HG03432 (cell line): ENCODE data around the gene FOSL1.
"Not testable (repeated sequence)": the region's sequence is repeated elsewhere in the genome, so short reads cannot be mapped to it uniquely, and the experiment has no call there.

Experiments used
- ATAC-seq: cut with Tn5 transposase; IDR thresholded peaks from one replicate; pipeline ENCODE4 v1.9.1; 2021; ENCODE audit warnings: mild to moderate bottlenecking, moderate library complexity; ENCODE audit not compliant: unreplicated experiment

Gene FOSL1

DNA sequence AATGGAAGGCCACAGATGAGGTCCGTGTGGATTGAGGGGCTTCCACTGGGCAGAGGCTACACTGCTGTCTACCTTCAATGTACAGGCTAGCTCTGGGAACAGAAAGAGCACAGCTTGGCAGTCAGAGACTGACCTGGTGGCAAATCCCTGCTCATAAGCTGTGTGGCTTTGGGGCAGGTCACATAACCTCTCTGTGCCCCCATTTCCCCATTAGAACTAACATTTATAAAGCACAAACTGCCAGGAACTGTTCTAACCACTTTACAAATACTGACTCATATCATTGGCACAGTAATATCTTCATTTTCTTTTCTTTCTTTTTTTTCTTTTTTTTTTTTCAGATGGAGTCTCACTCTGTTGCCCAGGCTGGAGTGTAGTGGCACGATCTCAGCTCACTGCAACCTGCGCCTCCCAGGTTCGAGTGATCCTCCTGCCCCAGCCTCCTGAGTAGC, 3.1 kb downstream of the FOSL1 start:
- ATAC-seq, result no peak

DNA sequence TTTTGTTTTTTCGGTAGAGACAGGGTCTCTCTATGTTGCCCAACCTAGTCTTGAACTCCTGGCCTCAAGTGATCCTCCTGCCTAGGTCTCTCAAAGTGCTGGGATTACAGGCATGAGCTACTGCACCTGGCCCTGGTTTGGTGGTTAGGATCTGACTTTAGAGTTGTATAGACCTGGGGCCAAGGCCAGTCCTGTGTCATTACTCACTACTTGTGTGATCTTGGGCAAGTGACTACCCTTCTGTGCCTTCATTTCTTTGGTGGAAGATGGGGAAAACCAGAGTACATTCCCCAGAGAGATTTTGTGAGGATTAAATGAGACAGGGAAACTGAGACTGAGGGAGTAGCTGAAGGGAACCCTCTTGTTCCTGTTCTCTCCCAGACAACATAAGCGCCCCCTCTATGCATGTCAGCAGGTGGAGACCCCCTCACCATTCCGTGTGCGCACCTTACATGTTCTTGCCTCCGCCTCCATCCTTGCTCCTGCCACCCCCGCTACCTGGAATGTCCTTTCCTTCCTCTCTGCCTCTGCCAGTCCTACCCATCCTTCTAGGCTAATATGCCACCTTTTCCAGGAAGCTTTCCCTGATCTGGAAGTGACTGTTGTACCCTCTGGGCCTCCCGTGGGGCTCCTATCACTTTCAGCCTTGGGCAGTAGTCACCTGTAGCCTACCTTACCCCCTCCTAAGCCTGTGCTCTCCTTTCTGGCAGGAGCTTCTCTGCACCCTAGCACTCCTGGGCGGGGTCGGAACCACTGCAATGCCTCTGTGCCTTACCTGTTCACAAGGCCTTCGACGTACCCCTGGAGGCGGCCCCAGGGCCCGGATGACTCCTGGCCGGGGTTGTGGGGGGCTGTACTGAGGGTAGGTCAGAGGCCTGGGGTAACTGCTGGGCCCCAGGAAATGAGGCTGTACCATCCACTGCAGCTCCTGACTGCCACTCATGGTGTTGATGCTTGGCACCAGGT, 3.9 kb downstream of the FOSL1 start:
- ATAC-seq, result no peak

DNA sequence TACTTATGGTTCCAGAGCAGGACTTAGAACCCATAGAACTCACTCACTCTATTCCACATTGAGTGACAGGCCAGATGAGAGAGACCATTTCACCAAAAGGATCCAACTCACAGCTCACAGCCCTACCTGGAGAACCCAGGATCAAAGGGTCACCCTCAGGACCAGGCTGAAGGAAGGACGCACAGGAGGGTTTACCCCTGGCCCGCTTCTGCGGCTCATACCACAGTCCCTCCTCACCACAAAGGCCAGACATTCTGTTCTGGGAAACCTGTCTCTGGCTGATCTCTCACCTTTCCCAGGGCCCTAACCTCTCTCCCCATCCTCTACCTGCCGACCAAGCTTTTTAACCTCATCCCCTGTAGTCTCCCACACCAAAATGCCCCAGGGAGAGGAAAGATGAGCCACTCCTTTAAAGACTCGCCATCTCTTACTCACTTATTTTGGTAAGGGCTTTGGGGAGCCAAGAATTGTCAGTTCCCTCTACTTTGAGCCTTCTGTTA, 4.7 kb downstream of the FOSL1 start:
- no peak for ATAC-seq

DNA sequence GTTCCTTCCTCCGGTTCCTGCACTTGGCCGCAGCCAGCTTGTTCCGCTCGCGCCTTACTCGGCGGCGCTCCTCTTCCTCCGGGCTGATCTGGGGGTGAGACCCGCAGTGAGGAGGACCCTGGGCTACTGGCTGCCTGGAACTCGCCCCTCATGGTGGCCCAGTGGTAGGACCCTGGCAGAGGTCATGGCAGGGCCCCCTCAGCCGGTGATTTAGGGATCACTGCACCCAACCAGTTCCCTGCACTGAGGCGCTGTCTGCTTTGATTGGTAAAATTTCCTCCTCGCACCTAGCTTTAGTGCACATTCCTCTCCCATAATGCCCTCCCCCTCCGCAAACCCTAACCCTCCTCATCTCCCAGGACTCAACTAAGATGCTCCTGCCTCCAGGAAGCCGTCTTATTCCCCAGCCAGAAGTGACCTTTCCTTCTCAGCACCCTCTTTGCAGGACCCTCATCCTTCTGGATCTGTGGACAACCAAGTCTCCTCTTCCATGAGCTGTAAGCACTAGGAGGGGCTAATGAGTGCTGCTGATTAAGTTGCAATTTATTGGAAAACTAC, 6.1 kb downstream of the FOSL1 start:
- ATAC-seq, result no peak

GRCh38 chr11:65892661-65893317, 7.4 kb downstream of the FOSL1 start:
- no peak for ATAC-seq

- ATAC-seq, result not testable (repeated sequence)
These were observed 8.0 kb downstream of the FOSL1 start for GRCh38 chr11:65892137-65892540.

- no peak for ATAC-seq
These were observed 8.7 kb downstream of the FOSL1 start for GRCh38 chr11:65891219-65892136.

DNA sequence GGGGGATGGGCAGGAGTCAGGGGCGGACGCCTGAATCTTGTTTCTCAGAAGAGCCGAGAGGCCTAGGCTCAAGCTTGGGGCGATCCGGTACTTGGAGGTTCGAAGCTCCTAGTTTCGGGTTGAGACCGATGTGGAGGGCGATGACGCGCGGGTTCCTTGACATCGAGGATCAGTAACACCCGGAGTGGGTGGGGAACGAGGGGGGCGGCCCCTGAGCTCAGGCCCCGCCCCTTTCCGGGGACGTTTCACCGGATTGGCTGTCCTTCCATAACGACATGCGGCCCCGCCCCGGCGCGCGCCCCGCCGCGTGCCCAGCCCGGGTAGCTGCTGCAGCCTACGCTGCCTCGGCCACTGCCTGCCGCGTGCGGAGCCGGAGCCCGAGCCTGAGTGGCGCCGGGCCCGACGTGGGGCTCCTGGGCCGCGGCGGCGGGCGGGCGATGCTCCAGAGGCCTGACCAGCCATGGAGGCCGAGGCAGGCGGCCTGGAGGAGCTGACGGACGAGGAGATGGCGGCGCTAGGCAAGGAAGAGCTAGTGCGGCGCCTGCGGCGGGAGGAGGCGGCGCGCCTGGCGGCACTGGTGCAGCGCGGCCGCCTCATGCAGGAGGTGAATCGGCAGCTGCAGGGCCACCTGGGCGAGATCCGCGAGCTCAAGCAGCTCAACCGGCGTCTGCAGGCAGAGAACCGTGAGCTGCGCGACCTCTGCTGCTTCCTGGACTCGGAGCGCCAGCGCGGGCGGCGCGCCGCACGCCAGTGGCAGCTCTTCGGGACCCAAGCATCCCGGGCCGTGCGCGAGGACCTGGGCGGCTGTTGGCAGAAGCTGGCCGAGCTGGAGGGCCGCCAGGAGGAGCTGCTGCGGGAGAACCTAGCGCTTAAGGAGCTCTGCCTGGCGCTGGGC, 9.6 kb downstream of the FOSL1 start, which contains the start of gene CCDC85B:
TSS of gene CCDC85B (plus strand) at position 350 of the 895 bp plus-strand sequence. CDS start at position 461, 111 bp downstream.
- peak; percentile 51 for ATAC-seq

DNA sequence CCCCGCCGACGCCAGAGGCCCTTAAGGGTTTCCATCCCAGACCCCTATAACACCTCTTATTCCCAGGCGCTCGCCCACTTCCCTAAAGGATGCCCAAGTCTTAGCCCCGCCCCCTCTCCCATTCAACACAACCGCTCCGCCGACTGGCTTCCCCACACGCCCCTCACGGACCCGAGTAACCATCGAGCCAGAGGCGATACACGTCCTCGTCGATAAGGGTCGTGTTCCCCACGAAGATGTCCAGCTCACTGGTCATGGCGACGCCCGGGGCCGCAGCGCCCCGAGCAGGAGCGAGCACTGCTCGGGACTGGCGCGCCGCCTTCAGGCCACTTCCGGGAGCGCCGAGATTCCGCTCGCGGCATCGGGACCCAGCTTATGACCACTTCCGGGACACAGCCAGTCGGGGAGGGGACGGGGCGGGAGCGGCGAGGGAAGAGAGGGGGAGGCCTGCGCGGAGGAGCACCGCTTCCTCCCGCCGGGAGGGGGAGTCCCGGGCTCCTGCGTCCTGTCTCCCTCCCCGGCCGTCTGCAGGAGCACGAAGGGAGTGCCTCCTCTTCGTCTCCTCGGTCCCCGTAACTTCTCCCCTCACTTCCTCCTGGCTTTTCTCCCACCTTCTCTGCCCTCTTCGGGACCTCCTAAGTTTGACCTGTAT, 11.9 kb downstream of the FOSL1 start, which contains the start of gene FIBP:
TSS of gene FIBP (minus strand) at position 309 of the 652 bp plus-strand sequence. CDS start at position 256, 53 bp downstream.
- peak; percentile 59 for ATAC-seq

- ATAC-seq, result peak; percentile 1
These were observed 12.4 kb downstream of the FOSL1 start for GRCh38 chr11:65887723-65888162.

DNA sequence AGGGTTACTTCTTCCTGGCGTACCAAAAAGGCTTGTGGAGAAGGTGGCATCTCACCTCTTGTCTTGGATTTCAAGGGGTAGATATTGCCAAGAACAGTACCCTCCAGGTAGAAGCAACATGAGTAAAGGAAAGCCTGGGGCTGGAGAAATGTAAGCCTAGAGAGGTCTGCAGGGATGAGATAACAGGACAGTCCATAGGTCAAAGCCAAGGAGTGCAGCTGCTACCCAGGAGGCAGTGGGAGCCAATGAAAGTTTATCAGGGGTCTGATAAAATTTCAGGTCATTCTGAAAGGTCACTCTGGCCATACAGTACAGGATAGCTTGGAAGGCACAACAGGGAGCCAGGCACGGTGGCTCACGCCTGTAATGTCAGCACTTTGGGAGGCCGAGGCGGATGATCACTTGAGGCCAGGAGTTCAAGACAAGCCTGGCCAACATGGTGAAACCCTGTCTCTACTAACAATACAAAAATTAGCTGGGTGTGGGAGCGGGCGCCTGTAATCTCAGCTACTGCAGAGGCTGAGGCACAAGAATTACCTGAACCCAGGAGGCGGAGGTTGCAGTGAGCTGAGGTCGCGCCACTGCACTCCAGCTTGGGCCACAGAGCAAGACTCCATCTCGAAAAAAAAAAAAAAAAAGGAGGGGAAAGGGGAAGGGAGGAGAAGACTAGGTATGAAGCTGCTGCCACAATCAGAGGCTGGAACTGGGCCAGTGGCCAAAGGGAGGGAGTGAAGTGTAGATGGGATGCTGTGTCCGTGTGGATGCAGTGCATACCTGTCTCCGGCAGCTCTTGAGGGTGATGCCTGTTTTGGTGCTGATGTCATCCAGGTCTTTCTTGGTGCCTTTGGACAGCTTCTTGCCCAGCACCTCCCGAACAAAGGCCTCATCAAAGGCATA, 13.1 kb downstream of the FOSL1 start:
- ATAC-seq, result no peak

DNA sequence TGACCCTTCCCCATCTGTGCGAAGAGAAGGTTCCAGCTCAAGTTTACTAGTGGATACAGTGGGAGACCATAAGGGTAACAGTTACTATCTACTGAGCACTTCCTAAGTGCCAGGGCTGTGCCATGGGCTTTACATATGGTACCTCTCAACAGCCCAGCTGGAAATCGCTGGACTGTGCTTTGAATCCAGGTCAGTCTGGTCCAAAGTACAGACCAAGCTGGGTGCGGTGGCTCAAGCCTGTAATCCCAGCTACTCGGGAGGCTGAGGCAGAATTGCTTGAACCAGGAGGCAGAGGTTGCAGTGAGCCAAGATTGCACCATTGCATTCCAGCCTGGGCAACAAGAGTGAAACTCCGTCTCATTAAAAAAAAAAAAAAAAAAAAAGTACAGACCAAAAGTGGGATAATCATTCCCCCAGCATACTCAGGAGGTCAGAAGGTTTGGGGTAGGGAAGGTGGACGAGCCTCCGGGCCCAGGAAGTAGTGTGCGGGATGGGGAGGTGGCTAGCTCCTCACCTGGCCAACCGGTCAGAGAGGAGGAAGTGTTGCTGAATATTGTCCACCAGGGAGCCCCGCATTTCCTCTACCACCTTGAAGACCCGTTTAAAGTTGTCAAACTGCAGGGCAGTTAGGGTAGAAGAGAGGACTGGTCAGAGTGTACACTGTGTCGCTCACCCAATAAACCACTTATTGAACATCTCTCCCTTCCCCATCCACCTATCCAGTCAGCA, 14.2 kb downstream of the FOSL1 start:
- no peak for ATAC-seq

GRCh38 chr11:65885231-65885630, 15.0 kb downstream of the FOSL1 start:
- ATAC-seq, result no peak

DNA sequence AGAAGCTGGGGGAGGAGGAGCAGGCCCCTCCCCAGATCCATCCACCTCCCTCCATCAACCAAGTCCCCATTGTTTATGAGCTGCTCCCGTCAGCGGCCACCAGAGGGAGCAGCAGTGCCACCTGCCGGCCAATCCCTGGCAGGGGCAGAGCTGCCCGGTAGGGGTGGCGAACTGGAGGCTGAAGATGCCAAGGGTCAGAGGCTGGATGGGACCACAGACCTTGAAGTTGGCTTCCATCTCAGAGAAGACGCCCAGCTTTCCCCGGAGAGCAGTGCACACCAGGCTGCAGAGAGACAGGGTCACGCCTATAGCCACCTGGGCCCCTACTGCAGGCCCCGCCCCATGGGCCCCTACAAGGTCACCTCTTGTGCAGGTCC, 15.5 kb downstream of the FOSL1 start:
- ATAC-seq, result no peak

DNA sequence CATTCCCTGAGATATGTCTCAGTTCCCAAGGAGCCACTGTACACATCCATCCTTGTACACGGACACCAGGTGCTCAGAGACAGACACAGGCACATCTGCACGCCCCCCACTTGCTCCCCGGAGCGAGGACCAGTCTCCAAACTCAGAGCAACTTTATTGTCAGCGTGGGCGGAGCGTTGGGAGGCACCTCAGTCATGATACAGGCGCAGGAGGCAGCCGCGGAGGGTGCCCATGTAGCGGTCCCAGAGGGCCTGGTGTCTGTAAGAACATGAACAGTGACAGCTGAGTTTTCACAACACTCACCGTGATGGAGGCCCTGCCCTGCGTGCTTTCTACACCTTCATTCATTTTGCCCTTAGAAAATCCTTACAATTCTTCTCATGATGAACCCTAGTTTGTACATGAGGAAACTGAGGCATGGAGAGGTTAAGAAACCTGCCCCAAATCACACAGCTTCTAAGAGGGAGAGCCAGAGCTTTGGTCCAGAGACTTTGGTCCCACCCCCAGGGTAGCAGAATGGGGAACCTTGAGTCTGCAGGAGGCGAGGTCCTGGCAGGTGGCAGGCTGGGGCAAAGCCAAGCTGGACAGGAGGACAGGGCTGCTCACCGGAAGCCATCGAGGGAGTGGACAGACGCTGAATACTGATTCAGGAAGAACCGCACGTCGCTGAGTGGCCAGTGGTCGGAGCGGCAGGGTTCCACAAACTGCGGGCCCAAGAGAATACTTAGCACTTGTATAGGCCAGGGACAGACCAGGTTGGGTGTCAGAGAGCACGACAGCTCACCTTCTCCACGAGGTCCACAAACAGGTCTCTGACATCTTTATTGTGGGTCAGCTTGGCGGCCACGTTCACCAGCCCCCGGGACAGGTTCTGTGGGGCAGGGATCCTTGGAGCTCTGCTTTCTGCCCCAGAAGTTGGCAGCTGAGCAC, 16.1 kb downstream of the FOSL1 start:
- ATAC-seq, result no peak
